Kidney (tissue), 14 donors: Measurements from ENCODE around the gene VWA8. TPM values are rescaled to one million over a fixed set of nuclear protein-coding genes. Genes with fewer than 3 reads are reported as not detected.
A peak's percentile ranks its signal among the peaks of the same experiment; 100 is the strongest.

ENCODE experiments used
- DNase-seq, 5 donors: peaks; one replicate each; pipeline ENCODE4 v3.0.0-alpha.2; 2013 to 2020
- FAIRE-seq: peaks from 2 replicates; lab custom pipeline; 2012; peaks lifted over from hg19 to GRCh38; lab: Jason Lieb, UNC
- H3K27ac ChIP-seq, 2 donors: one replicate each; pipeline ENCODE4 v1.7.0; 2013; ENCODE audit warnings: low read depth in 2 of 2, low read length in 2 of 2, inconsistent platforms in 1 of 2
- H3K27me3 ChIP-seq: one replicate; pipeline ENCODE4 v1.7.1; 2013; ENCODE audit warnings: low read length, inconsistent platforms; ENCODE audit not compliant: control insufficient read depth, insufficient read depth
- H3K36me3 ChIP-seq, 3 donors: one replicate each; pipeline versions ENCODE4 v1.7.0 to v1.7.1; 2013; ENCODE audit warnings: low read length in 3 of 3, control low read depth in 1 of 3, inconsistent platforms in 1 of 3; ENCODE audit not compliant: insufficient read depth in 3 of 3, control insufficient read depth in 2 of 3
- H3K4me1 ChIP-seq, 3 donors: one replicate each; pipeline versions ENCODE4 v1.7.0 to v1.7.1; 2013; ENCODE audit warnings: low read length in 3 of 3, inconsistent platforms in 1 of 3, low read depth in 1 of 3; ENCODE audit not compliant: control insufficient read depth in 2 of 3, insufficient read depth in 2 of 3
- H3K4me3 ChIP-seq, 3 donors: one replicate each; pipeline versions ENCODE4 v1.7.0 to v1.8.1; 2013; ENCODE audit warnings: low read length in 3 of 3, control low read depth in 1 of 3, inconsistent platforms in 1 of 3
- H3K9ac ChIP-seq, 3 donors: one replicate each; pipeline versions ENCODE4 v1.7.0 to v1.7.1; 2013; ENCODE audit warnings: low read length in 3 of 3, control low read depth in 1 of 3, inconsistent platforms in 1 of 3
- H3K9me3 ChIP-seq, 3 donors: one replicate each; pipeline versions ENCODE4 v1.7.0 to v1.7.1; 2013; ENCODE audit warnings: low read length in 3 of 3, control low read depth in 1 of 3, inconsistent platforms in 1 of 3; ENCODE audit not compliant: control insufficient read depth in 2 of 3, insufficient read depth in 1 of 3
- CTCF ChIP-seq: IDR thresholded peaks from 3 replicates; pipeline ENCODE4 v1.5.1; 2012; ENCODE audit warnings: mild to moderate bottlenecking, moderate library complexity, borderline replicate concordance; ENCODE audit not compliant: insufficient read depth; ENCODE audit errors: extremely low read depth
- intact Hi-C: fragments of 100-400 bp; cut with DNase I; formaldehyde crosslinking; loops from one replicate; pipeline ENCODE4 v1.11.1; 2022
- polyA plus RNA-seq: library from polyadenylated mRNA; stranded (reverse); fragments of 350-450 nt; fragmentation: Illumina TruSeq; extraction: RNeasy Lipid Tissue Mini Kit (QIAGEN cat#74804); gene quantifications from one replicate; pipeline ENCODE4 v1.2.3, GENCODE V29; 2014; ENCODE audit warnings: low read depth, low replicate concordance; ENCODE audit not compliant: insufficient read depth
- total RNA-seq: library from RNA; stranded (reverse); fragmentation: NEBNext Ultra II Directional; extraction: Animal tissue kit (Norgen Biotek cat#: 25700); gene quantifications from one replicate; pipeline ENCODE4 v1.2.1, GENCODE V29; 2021
- donor health status: control.
- donor health status: control.
- donor health status: control.
- donor health status: control.
- donor health status: control.
- donor health status: DM: yes; HTN: yes; CAD: no.
- donor health status: Normal renal cell carcinoma (clear cell type).

VWA8 gene
- total and polyA plus RNA-seq, 2 donors from 2014 or later: 6.4 to 21.3 TPM

GRCh38 chr13:41708713-41709112 is 252.2 kb downstream of the VWA8 start:
- Histone ChIP-seq H3K27me3 (no peaks in the 10 kb centered on the region), H3K36me3 (no peaks in the 10 kb centered on the region), H3K4me3 (no peak overlapping the region), H3K9ac (no peak overlapping the region), H3K9me3 (no peaks in the 10 kb centered on the region), H3K4me1 (peaks cover 0 to 4% (median 2%) of the 10 kb centered on the region in 3 donors), H3K27ac (peak overlapping the region in 1 of 2 donors; percentile 32)
- intact Hi-C loops: no loop called here
- TF ChIP-seq CTCF: no peak
- FAIRE-seq (no peak), DNase-seq (peak in 2 of 5 donors; percentile 23 to 35)

GRCh38 chr13:41707194-41707821 is 253.6 kb downstream of the VWA8 start:
- H3K9ac ChIP-seq: no peak overlapping the region
- H3K9me3 ChIP-seq: no peaks in the 10 kb centered on the region
- H3K4me1 ChIP-seq: peaks cover 0 to 4% (median 2%) of the 10 kb centered on the region in 3 donors
- H3K27me3 ChIP-seq: no peaks in the 10 kb centered on the region
- DNase-seq (no peak), FAIRE-seq (no peak)
- no peaks in the 10 kb centered on the region for H3K36me3 ChIP-seq
- intact Hi-C loops: no loop called here
- H3K27ac ChIP-seq: no peak overlapping the region
- H3K4me3 ChIP-seq: no peak overlapping the region
- no peak for TF ChIP-seq CTCF

GRCh38 chr13:41706152-41706551 is 254.8 kb downstream of the VWA8 start:
- Histone ChIP-seq H3K27me3 (no peaks in the 10 kb centered on the region), H3K27ac (no peak overlapping the region), H3K9me3 (no peaks in the 10 kb centered on the region), H3K4me3 (no peak overlapping the region), H3K4me1 (peaks cover 0 to 7% (median 2%) of the 10 kb centered on the region in 3 donors), H3K9ac (no peak overlapping the region), H3K36me3 (no peaks in the 10 kb centered on the region)
- DNase-seq (no peak), FAIRE-seq (no peak)
- intact Hi-C loops: no loop called here
- TF ChIP-seq CTCF: no peak
